Esophagus muscularis mucosa (tissue), 4 donors: ENCODE data around the gene DISP1. TPM values are rescaled to one million over a fixed set of nuclear protein-coding genes. Genes with fewer than 3 reads are reported as not detected.

Source experiments
- DNase-seq: peaks from one replicate; pipeline ENCODE4 v3.0.0-alpha.2; 2017; ENCODE audit errors: extremely low spot score
- H3K27ac ChIP-seq, 4 donors: fragments of 200-600 bp; sonication (generic); replicated peaks in 1 of 4; 1 replicate in 3 of 4; 2 replicates in 1 of 4; pipeline ENCODE4 v1.5.1; 2016 to 2019; ENCODE audit warnings: mild to moderate bottlenecking in 1 of 4
- H3K27me3 ChIP-seq, 4 donors: fragments of 200-600 bp; sonication (generic); one replicate each; pipeline versions ENCODE4 v1.5.1 to v1.6.0; 2016 to 2019
- H3K36me3 ChIP-seq, 4 donors: fragments of 200-600 bp; sonication (generic); one replicate each; pipeline ENCODE4 v1.5.1; 2016 to 2019
- H3K4me1 ChIP-seq, 4 donors: fragments of 200-600 bp; sonication (generic); one replicate each; pipeline ENCODE4 v1.5.1; 2016 to 2019
- H3K4me3 ChIP-seq, 4 donors: fragments of 200-600 bp; sonication (generic); 1 replicate in 2 of 4; 2 replicates in 2 of 4; pipeline ENCODE4 v1.5.1; 2016 to 2019; ENCODE audit warnings: mild to moderate bottlenecking in 4 of 4, moderate library complexity in 1 of 4
- H3K9me3 ChIP-seq, 4 donors: fragments of 200-600 bp; sonication (generic); 1 replicate in 3 of 4; 2 replicates in 1 of 4; pipeline ENCODE4 v1.5.1; 2016 to 2019
- POLR2AphosphoS5 ChIP-seq, 2 donors: sonication (generic); formaldehyde crosslinking; IDR thresholded peaks; one replicate each; pipeline ENCODE4 v1.6.1; 2017; ENCODE audit warnings: antibody characterized with exemption in 2 of 2
- WGBS: methylation state at CpG from one replicate; pipeline ENCODE4 v1.1.5; 2018; 5-methylcytosine and 5-hydroxymethylcytosine counted together
- intact Hi-C: fragments of 100-400 bp; cut with DNase I; formaldehyde crosslinking; loops from one replicate; pipeline ENCODE4 v1.15.1; 2023
- total RNA-seq, 4 donors: library from RNA; depleted of rRNA; stranded (reverse); fragments of >200 nt; gene quantifications; one replicate each; pipeline versions ENCODE4 v1.1.0 to v1.2.1, GENCODE V29; 2016

DISP1 gene
- total RNA-seq, 4 donors from 2014 or later = 9.3 to 14.1 (median 10.8) TPM

DNA sequence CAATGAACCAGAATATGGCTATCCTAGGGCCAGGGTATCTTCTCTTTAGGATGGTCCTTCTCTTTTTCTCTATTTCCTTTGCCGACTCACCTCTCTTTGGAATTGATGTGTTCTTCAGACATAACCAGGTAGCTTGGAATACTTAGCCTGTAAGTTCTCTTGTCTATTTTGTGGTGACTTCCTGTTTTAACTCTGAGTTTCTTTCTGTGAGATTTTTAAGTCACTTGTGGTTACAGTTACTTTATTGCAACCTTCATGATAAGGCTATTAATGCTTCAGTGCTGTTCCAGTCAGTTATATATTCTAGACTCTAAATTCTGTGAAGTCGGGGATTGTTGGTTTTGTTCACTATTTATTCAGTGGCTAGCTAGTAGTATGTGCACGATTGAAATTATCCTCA, 46.2 kb downstream of the DISP1 start:
- H3K27me3 ChIP-seq = no peaks in the 10 kb centered on the region
- no peak for DNase-seq
- 71% methylated on average over 3 of the region's 3 CpGs for WGBS
- no peak for TF ChIP-seq POLR2AphosphoS5 (IDR thresholded peaks at IDR 0.05)
- no peaks in the 10 kb centered on the region for H3K36me3 ChIP-seq
- H3K9me3 ChIP-seq = no peaks in the 10 kb centered on the region
- H3K27ac ChIP-seq = no peak overlapping the region
- intact Hi-C loops = no loop called here
- no peak overlapping the region for H3K4me3 ChIP-seq
- H3K4me1 ChIP-seq = no peaks in the 10 kb centered on the region

Other genes starting within 250 kb of the DISP1 start
- 1 to 10 TPM; 2.5 to 4.5 (median 3.9) TPM for gene TAF1A, start 225.1 kb upstream of the DISP1 start, total RNA-seq
- gene MIA3, start 196.9 kb upstream of the DISP1 start, total RNA-seq = 10 to 100 TPM; 36.1 to 53.0 (median 49.0) TPM
- gene AIDA, start 102.5 kb upstream of the DISP1 start, total RNA-seq = 100 to 1,000 TPM in 2 of 4 donors, 10 to 100 TPM in 2; 94.3 to 120 (median 99.8) TPM
- 10 to 100 TPM; 36.6 to 55.6 (median 48.4) TPM for gene BROX, start 102.5 kb upstream of the DISP1 start, total RNA-seq
- 1 to 10 TPM in 1 of 4 donors, under 1 TPM in 1, not detected in 2; 0.42 to 1.3 TPM for gene FAM177B, start 77.8 kb upstream of the DISP1 start, total RNA-seq